IMR-90 (cell line): ENCODE results near the gene CST11. TPM values are rescaled to one million over a fixed set of nuclear protein-coding genes. Genes with fewer than 3 reads are reported as not detected.

Experiments used
- ATAC-seq: fragments of 200-7000 bp; cut with Tn5 transposase; 2 replicates; pipeline ENCODE4 v1.9.1; 2020; ENCODE audit warnings: low read depth, mild to moderate bottlenecking, moderate library complexity
- BruUV-seq: library from RNA; stranded (reverse); fragments of 400-500 nt; replicated peaks from 2 replicates; lab custom pipeline; 2021; lab: Mats Ljungman, UMichigan
- CTCF ChIA-PET: fragments of 300-600 bp; formaldehyde crosslinking; extraction: SDS; loops from one replicate; lab custom pipeline; 2021; ENCODE audit warnings: antibody characterized with exemption; lab: Yijun Ruan, JAX
- POLR2A ChIA-PET: fragments of 300-600 bp; sonication (Branson Sonifier 250); formaldehyde crosslinking; loops from one replicate; lab custom pipeline; 2022; ENCODE audit warnings: antibody characterized with exemption; ENCODE audit not compliant: unreplicated experiment; lab: Charles Lee
- DNase-seq: peaks from one replicate; pipeline ENCODE4 v3.0.0; 2013
- H2AFZ ChIP-seq: replicated peaks from 2 replicates; pipeline ENCODE3; 2013; ENCODE audit warnings: low read length, mild to moderate bottlenecking; ENCODE audit not compliant: poor library complexity
- H2AK5ac ChIP-seq: 2 replicates; pipeline ENCODE4 v1.6.1; 2013; ENCODE audit warnings: low read depth, low read length, inconsistent platforms
- H2AK9ac ChIP-seq: replicated peaks from 2 replicates; pipeline ENCODE3; 2013; ENCODE audit warnings: mild to moderate bottlenecking, low read depth, low read length, moderate library complexity; ENCODE audit not compliant: poor library complexity
- H2BK120ac ChIP-seq: 2 replicates; pipeline ENCODE4 v1.6.1; 2013; ENCODE audit warnings: low read depth, low read length, inconsistent platforms
- H2BK15ac ChIP-seq: 3 replicates; pipeline ENCODE4 v1.6.1; 2013; ENCODE audit warnings: low read depth, low read length, inconsistent platforms
- H2BK20ac ChIP-seq: 2 replicates; pipeline ENCODE4 v1.6.1; 2013; ENCODE audit warnings: low read depth, mild to moderate bottlenecking, inconsistent platforms, low read length, moderate library complexity
- H2BK5ac ChIP-seq: 2 replicates; pipeline ENCODE4 v1.6.1; 2013; ENCODE audit warnings: mild to moderate bottlenecking, low read depth, low read length, inconsistent platforms; ENCODE audit not compliant: poor library complexity, severe bottlenecking
- H3K14ac ChIP-seq: replicated peaks from 2 replicates; pipeline ENCODE4 v1.6.1; 2013; ENCODE audit warnings: low read depth, low read length, inconsistent platforms
- H3K18ac ChIP-seq: 2 replicates; pipeline ENCODE4 v1.6.1; 2013; ENCODE audit warnings: low read depth, low read length, control low read depth
- H3K23ac ChIP-seq: 2 replicates; pipeline ENCODE4 v1.6.1; 2013; ENCODE audit warnings: low read depth, low read length, inconsistent platforms
- H3K27ac ChIP-seq: 2 replicates; pipeline ENCODE4 v1.5.1; 2013; ENCODE audit warnings: mild to moderate bottlenecking, control low read depth, low read length; ENCODE audit not compliant: insufficient read depth
- H3K27me3 ChIP-seq: 2 replicates; pipeline ENCODE4 v1.6.1; 2013; ENCODE audit warnings: low read length; ENCODE audit not compliant: control insufficient read depth, insufficient read depth
- H3K36me3 ChIP-seq: 2 replicates; pipeline ENCODE4 v1.6.1; 2013; ENCODE audit warnings: low read length, mixed read lengths; ENCODE audit not compliant: control insufficient read depth, insufficient read depth
- H3K4ac ChIP-seq: 2 replicates; pipeline ENCODE4 v1.6.1; 2013; ENCODE audit warnings: low read depth, low read length, inconsistent platforms
- H3K4me1 ChIP-seq: 2 replicates; pipeline ENCODE4 v1.6.1; 2013; ENCODE audit warnings: low read length, mixed read lengths; ENCODE audit not compliant: control insufficient read depth, insufficient read depth
- H3K4me2 ChIP-seq: 2 replicates; pipeline ENCODE4 v1.6.1; 2013; ENCODE audit warnings: low read depth, mild to moderate bottlenecking, control low read depth, low read length, moderate library complexity
- H3K4me3 ChIP-seq: 2 replicates; pipeline ENCODE4 v1.5.1; 2013; ENCODE audit warnings: low read depth, mild to moderate bottlenecking, control low read depth, low read length, moderate library complexity; ENCODE audit not compliant: insufficient read depth
- H3K56ac ChIP-seq: 2 replicates; pipeline ENCODE4 v1.6.1; 2013; ENCODE audit warnings: low read length, inconsistent platforms; ENCODE audit not compliant: insufficient read depth; ENCODE audit errors: extremely low read depth
- H3K79me1 ChIP-seq, 2 experiments: 2 replicates each; pipeline ENCODE4 v1.6.1; 2013; ENCODE audit warnings: low read length in 2 of 2, inconsistent platforms in 1 of 2, low read depth in 1 of 2
- H3K9ac ChIP-seq: 2 replicates; pipeline ENCODE4 v1.6.1; 2013; ENCODE audit warnings: low read depth, low read length, control low read depth
- H3K9me1 ChIP-seq: 2 replicates; pipeline ENCODE4 v1.6.1; 2013; ENCODE audit warnings: low read length, inconsistent platforms; ENCODE audit not compliant: insufficient read depth
- H3K9me3 ChIP-seq: 2 replicates; pipeline ENCODE4 v1.6.1; 2013; ENCODE audit warnings: low read length; ENCODE audit not compliant: control insufficient read depth, insufficient read depth
- H4K20me1 ChIP-seq: 2 replicates; pipeline ENCODE4 v1.6.1; 2013; ENCODE audit warnings: low read length, inconsistent platforms; ENCODE audit not compliant: insufficient read depth
- H4K5ac ChIP-seq: 2 replicates; pipeline ENCODE4 v1.6.1; 2013; ENCODE audit warnings: mild to moderate bottlenecking, low read depth, low read length, control low read depth
- H4K8ac ChIP-seq, 2 experiments: 2 replicates each; pipeline ENCODE4 v1.6.1; 2013; ENCODE audit warnings: low read depth in 2 of 2, low read length in 2 of 2, control low read depth in 1 of 2, inconsistent platforms in 1 of 2
- H4K91ac ChIP-seq: 2 replicates; pipeline ENCODE4 v1.6.1; 2013; ENCODE audit warnings: low read depth, low read length, inconsistent platforms; ENCODE audit not compliant: insufficient read depth
- BHLHE40 ChIP-seq: fragments of 150-350 bp; IDR thresholded peaks from 2 replicates; pipeline ENCODE4 v1.6.1; 2016; ENCODE audit warnings: mild to moderate bottlenecking, low read depth, low read length
- CEBPB ChIP-seq: IDR thresholded peaks from 2 replicates; pipeline ENCODE4 v1.6.1; 2012; ENCODE audit warnings: low read depth, low read length, improper control_type of control experiment
- CHD1 ChIP-seq: IDR thresholded peaks from 2 replicates; pipeline ENCODE4 v1.6.1; 2012; ENCODE audit warnings: low read depth, low read length, improper control_type of control experiment
- FOS ChIP-seq: fragments of 150-350 bp; IDR thresholded peaks from 2 replicates; pipeline ENCODE4 v1.6.1; 2016; ENCODE audit warnings: low read depth, low read length
- MAZ ChIP-seq: IDR thresholded peaks from 2 replicates; pipeline ENCODE4 v1.6.1; 2012; ENCODE audit warnings: low read depth, mild to moderate bottlenecking, low read length, improper control_type of control experiment, moderate library complexity, borderline replicate concordance
- MXI1 ChIP-seq: IDR thresholded peaks from 2 replicates; pipeline ENCODE4 v1.6.1; 2012; ENCODE audit warnings: low read depth, mild to moderate bottlenecking, low read length, moderate library complexity, borderline replicate concordance
- NFE2L2 ChIP-seq: fragments of 150-350 bp; IDR thresholded peaks from 2 replicates; pipeline ENCODE4 v1.6.1; 2016; ENCODE audit warnings: low read depth, mild to moderate bottlenecking, low read length
- POLR2A ChIP-seq: IDR thresholded peaks from 2 replicates; pipeline ENCODE4 v1.6.1; 2012; ENCODE audit warnings: mild to moderate bottlenecking, low read depth, low read length
- RAD21 ChIP-seq: IDR thresholded peaks from 2 replicates; pipeline ENCODE4 v1.6.1; 2012; ENCODE audit warnings: low read length, improper control_type of control experiment
- RFX5 ChIP-seq: IDR thresholded peaks from 2 replicates; pipeline ENCODE4 v1.8.0; 2012; ENCODE audit warnings: low read depth, mild to moderate bottlenecking, low read length, moderate library complexity
- dilution Hi-C: fragments of 300-500 bp; cut with HindIII; formaldehyde crosslinking; loops from one replicate; pipeline ENCODE4 v1.14.3; 2018; ENCODE audit warnings: low sequenced_read_pairs; ENCODE audit not compliant: unreplicated experiment
- in situ Hi-C: fragments of 300-500 bp; cut with MboI; formaldehyde crosslinking; loops from 3 replicates; pipeline ENCODE4 v1.14.3; 2019; ENCODE audit warnings: low sequenced_read_pairs, inconsistent platforms, mixed read lengths
- intact Hi-C: fragments of 100-400 bp; cut with micrococcal nuclease; formaldehyde crosslinking; loops from 2 replicates; pipeline ENCODE4 v1.10.0; 2022
- polyA plus RNA-seq, 3 experiments: library from polyadenylated mRNA; depleted of rRNA; stranded (reverse); fragments of >200 nt; gene quantifications; 2 replicates each; pipeline ENCODE4 v1.2.3, GENCODE V29; 2012; ENCODE audit warnings: low replicate concordance in 1 of 3
- total RNA-seq: library from RNA; depleted of rRNA; stranded (reverse); fragments of >200 nt; gene quantifications from 2 replicates; pipeline ENCODE4 v1.2.3, GENCODE V29; 2012
- TF ChIP-seq, protein P1 (sequence below): conservative IDR thresholded peaks from 2 replicates; pipeline ENCODE4 v1.5.1; 2012; ENCODE audit warnings: mild to moderate bottlenecking, low read depth, low read length, improper control_type of control experiment
- TF ChIP-seq, protein P2 (sequence below): fragments of 150-350 bp; IDR thresholded peaks from 2 replicates; pipeline ENCODE4 v1.6.1; 2016; ENCODE audit warnings: low read depth, mild to moderate bottlenecking, low read length, moderate library complexity, borderline replicate concordance

Gene CST11
- total and polyA plus RNA-seq, 2 of the 4 experiments (the other 2 are of a cell fraction), result not detected

DNA sequence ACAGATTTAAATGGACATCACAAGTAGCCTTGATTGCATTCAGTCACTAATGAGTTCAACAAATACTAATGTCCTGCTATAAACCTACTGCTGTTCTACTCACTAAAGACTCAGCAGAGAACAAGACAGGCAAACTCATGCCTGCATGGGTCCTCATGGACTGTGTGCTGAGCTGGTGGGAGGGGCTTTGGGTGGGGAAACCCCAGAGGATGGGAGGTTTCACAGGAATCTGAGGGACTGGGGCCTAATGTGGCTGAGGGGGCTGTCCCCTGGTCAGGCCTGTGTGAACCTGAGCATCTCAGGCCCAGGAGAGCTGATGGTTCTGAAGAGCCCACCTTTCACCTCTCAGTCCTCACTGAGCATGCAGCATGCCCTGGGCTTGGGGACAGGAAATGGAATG, 39.6 kb upstream of the CST11 start:
- Histone ChIP-seq H4K20me1 (no peaks in the 10 kb centered on the region), H3K27me3 (no peaks in the 10 kb centered on the region), H2BK5ac (no peak overlapping the region), H2BK20ac (no peak overlapping the region), H3K9me3 (no peaks in the 10 kb centered on the region), H4K8ac (no peak overlapping the region), H4K5ac (no peak overlapping the region), H3K23ac (no peak overlapping the region), H2AK5ac (no peak overlapping the region), H3K4me2 (no peak overlapping the region), H3K4me3 (no peak overlapping the region), H3K18ac (no peak overlapping the region), H3K27ac (no peak overlapping the region), H2AK9ac (no peak overlapping the region), H3K14ac (no peak overlapping the region), H3K9me1 (no peaks in the 10 kb centered on the region), H3K4me1 (no peaks in the 10 kb centered on the region), H3K4ac (no peak overlapping the region), H3K79me1 (no peaks in the 10 kb centered on the region), H3K56ac (no peak overlapping the region), H2AFZ (no peak overlapping the region), H2BK15ac (no peak overlapping the region), H3K9ac (no peak overlapping the region), H2BK120ac (no peak overlapping the region), H4K91ac (no peak overlapping the region), H3K36me3 (no peaks in the 10 kb centered on the region)
- ATAC-seq, result no peak
- intact Hi-C loops, result no loop called here
- ChIA-PET POLR2A (no interaction called here), CTCF (no interaction called here)
- dilution Hi-C loops, result no loop called here
- TF ChIP-seq POLR2A (no peak), BHLHE40 (no peak), FOS (no peak), NFE2L2 (no peak), RFX5 (no peak), RAD21 (no peak), CHD1 (no peak), CEBPB (no peak), MAZ (no peak), MXI1 (no peak)
- TF ChIP-seq, protein P1, sequence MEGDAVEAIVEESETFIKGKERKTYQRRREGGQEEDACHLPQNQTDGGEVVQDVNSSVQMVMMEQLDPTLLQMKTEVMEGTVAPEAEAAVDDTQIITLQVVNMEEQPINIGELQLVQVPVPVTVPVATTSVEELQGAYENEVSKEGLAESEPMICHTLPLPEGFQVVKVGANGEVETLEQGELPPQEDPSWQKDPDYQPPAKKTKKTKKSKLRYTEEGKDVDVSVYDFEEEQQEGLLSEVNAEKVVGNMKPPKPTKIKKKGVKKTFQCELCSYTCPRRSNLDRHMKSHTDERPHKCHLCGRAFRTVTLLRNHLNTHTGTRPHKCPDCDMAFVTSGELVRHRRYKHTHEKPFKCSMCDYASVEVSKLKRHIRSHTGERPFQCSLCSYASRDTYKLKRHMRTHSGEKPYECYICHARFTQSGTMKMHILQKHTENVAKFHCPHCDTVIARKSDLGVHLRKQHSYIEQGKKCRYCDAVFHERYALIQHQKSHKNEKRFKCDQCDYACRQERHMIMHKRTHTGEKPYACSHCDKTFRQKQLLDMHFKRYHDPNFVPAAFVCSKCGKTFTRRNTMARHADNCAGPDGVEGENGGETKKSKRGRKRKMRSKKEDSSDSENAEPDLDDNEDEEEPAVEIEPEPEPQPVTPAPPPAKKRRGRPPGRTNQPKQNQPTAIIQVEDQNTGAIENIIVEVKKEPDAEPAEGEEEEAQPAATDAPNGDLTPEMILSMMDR, result no peak
- TF ChIP-seq, protein P2, sequence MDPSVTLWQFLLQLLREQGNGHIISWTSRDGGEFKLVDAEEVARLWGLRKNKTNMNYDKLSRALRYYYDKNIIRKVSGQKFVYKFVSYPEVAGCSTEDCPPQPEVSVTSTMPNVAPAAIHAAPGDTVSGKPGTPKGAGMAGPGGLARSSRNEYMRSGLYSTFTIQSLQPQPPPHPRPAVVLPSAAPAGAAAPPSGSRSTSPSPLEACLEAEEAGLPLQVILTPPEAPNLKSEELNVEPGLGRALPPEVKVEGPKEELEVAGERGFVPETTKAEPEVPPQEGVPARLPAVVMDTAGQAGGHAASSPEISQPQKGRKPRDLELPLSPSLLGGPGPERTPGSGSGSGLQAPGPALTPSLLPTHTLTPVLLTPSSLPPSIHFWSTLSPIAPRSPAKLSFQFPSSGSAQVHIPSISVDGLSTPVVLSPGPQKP, result no peak
- in situ Hi-C loops, result no loop called here
- BruUV-seq, result no TSS peak
- no peak for DNase-seq
